CD4-positive, alpha-beta T cell (primary cell): ENCODE data around the gene CRYBG1. TPM values are rescaled to one million over a fixed set of nuclear protein-coding genes. Genes with fewer than 3 reads are reported as not detected.
A peak's percentile ranks its signal among the peaks of the same experiment; 100 is the strongest.

ENCODE experiments used
- ATAC-seq: fragments of 200-7000 bp; cut with Tn5 transposase; one replicate; pipeline ENCODE4 v1.10.0; 2022; ENCODE audit warnings: mild to moderate bottlenecking; ENCODE audit not compliant: poor library complexity
- CTCF ChIA-PET: fragments of 350-600 bp; sonication (Branson Sonifier 250); formaldehyde crosslinking; loops from one replicate; lab custom pipeline; 2021; ENCODE audit warnings: antibody characterized with exemption, inconsistent platforms; lab: Charles Lee
- POLR2A ChIA-PET: fragments of 350-600 bp; sonication (Branson Sonifier 250); formaldehyde crosslinking; loops from one replicate; lab custom pipeline; 2021; ENCODE audit warnings: antibody characterized with exemption, inconsistent platforms; lab: Charles Lee
- DNase-seq, 14 experiments: peaks; one replicate each; pipeline ENCODE4 v3.0.0-alpha.2; 2013 to 2020; ENCODE audit warnings: mixed read lengths in 2 of 14
- H3K27ac ChIP-seq, 2 donors: one replicate each; pipeline versions ENCODE4 v1.5.1 to v1.7.0; 2013; ENCODE audit warnings: low read length in 2 of 2, low read depth in 1 of 2, mild to moderate bottlenecking in 1 of 2
- H3K27me3 ChIP-seq, 2 experiments: 1 replicate in 1 of 2; 2 replicates in 1 of 2; pipeline versions ENCODE4 v1.6.1 to v1.7.0; 2013; ENCODE audit warnings: low read length in 2 of 2, control low read depth in 1 of 2, mild to moderate bottlenecking in 1 of 2, moderate library complexity in 1 of 2; ENCODE audit not compliant: insufficient read depth in 2 of 2, control insufficient read depth in 1 of 2
- H3K36me3 ChIP-seq: one replicate; pipeline ENCODE4 v1.6.1; 2013; ENCODE audit warnings: low read length, control low read depth; ENCODE audit not compliant: insufficient read depth
- H3K4me1 ChIP-seq: one replicate; pipeline ENCODE4 v1.6.1; 2013; ENCODE audit warnings: low read length, control low read depth; ENCODE audit not compliant: insufficient read depth
- H3K4me3 ChIP-seq: one replicate; pipeline ENCODE4 v1.5.1; 2013; ENCODE audit warnings: mild to moderate bottlenecking, low read length, moderate library complexity
- H3K9me3 ChIP-seq, 2 experiments: 1 replicate in 1 of 2; 2 replicates in 1 of 2; pipeline versions ENCODE4 v1.6.1 to v1.7.0; 2013; ENCODE audit warnings: low read length in 2 of 2, mild to moderate bottlenecking in 2 of 2, control low read depth in 1 of 2, moderate library complexity in 1 of 2; ENCODE audit not compliant: control insufficient read depth in 1 of 2, insufficient read depth in 1 of 2
- H3K27ac Mint-ChIP-seq: one replicate; pipeline ENCODE4 v1.8.0; 2020; ENCODE audit warnings: mixed read lengths
- H3K27me3 Mint-ChIP-seq: one replicate; pipeline ENCODE4 v1.8.0; 2021; ENCODE audit warnings: mixed read lengths
- H3K36me3 Mint-ChIP-seq: one replicate; pipeline ENCODE4 v1.8.0; 2021; ENCODE audit warnings: low read depth, mixed read lengths
- H3K4me1 Mint-ChIP-seq: one replicate; pipeline ENCODE4 v1.8.0; 2021; ENCODE audit warnings: low read depth, mixed read lengths
- H3K4me3 Mint-ChIP-seq: one replicate; pipeline ENCODE4 v1.8.0; 2020; ENCODE audit warnings: mild to moderate bottlenecking, mixed read lengths
- H3K9me3 Mint-ChIP-seq: one replicate; pipeline ENCODE4 v1.8.0; 2020; ENCODE audit warnings: mixed read lengths
- intact Hi-C, 2 experiments: fragments of 100-400 bp; cut with DNase I in 1 of 2; cut with micrococcal nuclease in 1 of 2; formaldehyde crosslinking; loops; one replicate each; pipeline versions ENCODE4 v1.15.1 to v1.9.0; 2023 to 2025; cut with DNase I, micrococcal nuclease
- total RNA-seq, 174 experiments: library from RNA in 2 of 174; stranded (reverse) in 2 of 174; gene quantifications; one replicate each; pipeline ENCODE4 v1.2.3 and lab custom pipeline; 2021 to 2026
- TF ChIP-seq, protein P1 (sequence below): fragments of 200-600 bp; IDR thresholded peaks from one replicate; pipeline ENCODE4 v1.8.0; 2022; ENCODE audit warnings: antibody characterized with exemption, mild to moderate bottlenecking

CRYBG1 gene
- total RNA-seq, 2 experiments from 2014 or later, result 58.5 to 59.4 TPM

DNA sequence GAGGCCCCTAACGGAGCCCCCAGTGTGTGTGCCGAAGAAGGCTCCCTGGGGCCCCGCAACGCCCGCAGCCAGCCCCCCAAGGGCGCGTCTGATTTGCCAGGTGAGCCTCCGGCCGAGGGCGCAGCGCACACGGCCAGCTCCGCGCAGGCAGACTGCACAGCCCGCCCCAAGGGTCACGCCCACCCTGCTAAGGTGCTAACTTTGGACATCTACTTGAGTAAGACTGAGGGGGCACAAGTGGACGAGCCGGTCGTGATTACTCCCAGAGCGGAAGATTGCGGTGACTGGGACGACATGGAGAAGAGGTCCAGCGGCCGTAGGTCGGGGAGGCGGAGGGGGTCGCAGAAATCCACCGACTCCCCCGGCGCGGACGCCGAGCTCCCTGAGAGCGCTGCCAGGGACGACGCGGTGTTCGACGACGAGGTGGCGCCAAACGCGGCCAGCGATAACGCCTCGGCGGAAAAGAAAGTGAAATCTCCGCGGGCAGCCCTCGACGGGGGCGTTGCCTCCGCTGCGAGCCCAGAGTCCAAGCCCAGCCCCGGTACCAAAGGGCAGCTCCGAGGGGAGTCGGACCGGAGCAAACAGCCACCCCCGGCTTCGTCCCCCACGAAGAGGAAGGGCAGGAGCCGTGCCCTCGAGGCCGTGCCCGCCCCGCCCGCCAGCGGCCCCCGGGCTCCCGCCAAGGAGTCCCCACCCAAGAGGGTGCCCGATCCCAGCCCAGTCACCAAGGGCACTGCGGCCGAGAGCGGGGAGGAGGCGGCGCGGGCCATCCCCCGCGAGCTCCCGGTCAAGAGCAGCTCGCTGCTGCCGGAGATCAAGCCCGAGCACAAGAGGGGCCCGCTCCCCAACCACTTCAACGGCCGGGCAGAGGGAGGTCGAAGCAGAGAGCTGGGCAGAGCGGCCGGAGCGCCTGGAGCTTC, 151.8 kb downstream of the CRYBG1 start:
- H3K36me3 ChIP-seq, result no peaks in the 10 kb centered on the region
- H3K4me3 ChIP-seq, result peak overlapping the region; percentile 99
- peaks cover 22% of the 10 kb centered on the region for H3K36me3 Mint-ChIP-seq
- peak; percentile 66 to 91 (median 72) for DNase-seq
- peak; percentile 73 for ATAC-seq
- H3K27me3 ChIP-seq, result no peaks in the 10 kb centered on the region
- TF ChIP-seq, protein P1, sequence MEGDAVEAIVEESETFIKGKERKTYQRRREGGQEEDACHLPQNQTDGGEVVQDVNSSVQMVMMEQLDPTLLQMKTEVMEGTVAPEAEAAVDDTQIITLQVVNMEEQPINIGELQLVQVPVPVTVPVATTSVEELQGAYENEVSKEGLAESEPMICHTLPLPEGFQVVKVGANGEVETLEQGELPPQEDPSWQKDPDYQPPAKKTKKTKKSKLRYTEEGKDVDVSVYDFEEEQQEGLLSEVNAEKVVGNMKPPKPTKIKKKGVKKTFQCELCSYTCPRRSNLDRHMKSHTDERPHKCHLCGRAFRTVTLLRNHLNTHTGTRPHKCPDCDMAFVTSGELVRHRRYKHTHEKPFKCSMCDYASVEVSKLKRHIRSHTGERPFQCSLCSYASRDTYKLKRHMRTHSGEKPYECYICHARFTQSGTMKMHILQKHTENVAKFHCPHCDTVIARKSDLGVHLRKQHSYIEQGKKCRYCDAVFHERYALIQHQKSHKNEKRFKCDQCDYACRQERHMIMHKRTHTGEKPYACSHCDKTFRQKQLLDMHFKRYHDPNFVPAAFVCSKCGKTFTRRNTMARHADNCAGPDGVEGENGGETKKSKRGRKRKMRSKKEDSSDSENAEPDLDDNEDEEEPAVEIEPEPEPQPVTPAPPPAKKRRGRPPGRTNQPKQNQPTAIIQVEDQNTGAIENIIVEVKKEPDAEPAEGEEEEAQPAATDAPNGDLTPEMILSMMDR, result peak; percentile 67
- peak overlapping the region; percentile 96 for H3K4me3 Mint-ChIP-seq
- peak overlapping the region; percentile 95 to 96 for H3K27ac ChIP-seq
- no peaks in the 10 kb centered on the region for H3K9me3 ChIP-seq
- intact Hi-C loops, result loop anchor here (1.0 to 10.0 kb wide), 6 partner anchors 44 to 1658 kb away; partner anchors contain the start of genes HACE1 (in 1 of the 2), QRSL1 (in 1 of the 2) and RTN4IP1 (in 1 of the 2)
- CTCF ChIA-PET, result interaction anchor here (0.6 to 6.5 kb wide), 21 partner anchors 11 to 152 kb away, joined by 3 to 89 read pairs (median 4); partner anchors contain the start of gene CRYBG1
- no peaks in the 10 kb centered on the region for H3K9me3 Mint-ChIP-seq
- peaks cover 12% of the 10 kb centered on the region for H3K27me3 Mint-ChIP-seq
- peaks cover 55% of the 10 kb centered on the region for H3K4me1 Mint-ChIP-seq
- POLR2A ChIA-PET, result interaction anchor here (0.6 to 6.8 kb wide), 20 partner anchors 11 to 187 kb away, joined by 3 to 248 read pairs (median 4); partner anchors contain the start of gene ATG5
- peaks cover 48% of the 10 kb centered on the region for H3K4me1 ChIP-seq
- peak overlapping the region; percentile 97 for H3K27ac Mint-ChIP-seq

DNA sequence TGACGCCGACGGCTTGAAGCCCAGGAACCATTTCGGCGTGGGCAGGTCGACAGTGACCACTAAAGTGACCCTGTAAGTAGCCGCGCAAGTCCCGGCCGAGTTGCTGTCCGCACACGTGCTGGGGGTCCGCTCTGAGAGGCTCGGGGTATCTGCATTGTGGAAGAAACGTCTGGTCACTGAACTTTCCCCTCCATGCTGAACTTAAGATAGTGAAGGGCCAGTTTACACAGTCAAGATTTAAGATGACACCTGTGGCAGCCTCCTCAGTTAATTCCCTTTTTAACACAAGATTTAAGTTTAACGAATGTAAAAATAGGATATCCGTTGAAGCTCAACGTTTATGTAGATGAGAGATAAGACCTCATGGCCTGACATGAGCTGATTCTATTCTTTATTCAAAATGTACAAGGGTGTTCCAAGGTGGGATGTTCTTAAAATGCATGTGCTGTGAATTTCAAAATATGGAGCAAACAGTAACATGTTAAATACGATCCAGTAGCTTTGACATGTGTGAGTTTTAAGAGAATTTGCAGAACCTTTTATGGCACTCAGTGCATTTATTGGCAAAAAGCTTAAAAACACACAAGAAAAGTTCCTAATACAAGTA, 152.6 kb downstream of the CRYBG1 start:
- Mint-ChIP-seq H3K4me1 (peaks cover 60% of the 10 kb centered on the region), H3K36me3 (peaks cover 22% of the 10 kb centered on the region), H3K27me3 (peaks cover 12% of the 10 kb centered on the region), H3K9me3 (no peaks in the 10 kb centered on the region), H3K27ac (peak overlapping the region; percentile 97), H3K4me3 (peak overlapping the region; percentile 96)
- Histone ChIP-seq H3K36me3 (no peaks in the 10 kb centered on the region), H3K4me1 (peaks cover 53% of the 10 kb centered on the region), H3K27me3 (no peaks in the 10 kb centered on the region), H3K4me3 (peak overlapping the region; percentile 99), H3K27ac (peak overlapping the region; percentile 95 to 96), H3K9me3 (no peaks in the 10 kb centered on the region)
- ChIA-PET POLR2A (interaction anchor here (0.8 to 6.8 kb wide), 12 partner anchors 10 to 188 kb away, joined by 3 to 248 read pairs (median 9); partner anchors contain the start of gene ATG5), CTCF (interaction anchor here (1.2 to 6.5 kb wide), 13 partner anchors 10 to 54 kb away, joined by 3 to 89 read pairs (median 6); no protein-coding TSS in a partner anchor)
- DNase-seq, result peak in 1 of 14 experiments; percentile 32
- TF ChIP-seq, protein P1, result no peak
- no peak for ATAC-seq
- intact Hi-C loops, result loop anchor here (1.0 to 10.0 kb wide), 7 partner anchors 8 to 1658 kb away; partner anchors contain the start of genes HACE1 (in 1 of the 2), QRSL1 (in 1 of the 2) and RTN4IP1 (in 1 of the 2)
